Measurements from ENCODE around the gene PKP4. TPM values are rescaled to one million over a fixed set of nuclear protein-coding genes. Genes with fewer than 3 reads are reported as not detected.

Gene PKP4
- total RNA-seq, 1 experiment from 2014 or later, result 52.0 TPM

GRCh38 chr2:158507141-158507540, 50.4 kb downstream of the PKP4 start:
- Mint-ChIP-seq H3K27me3 (ENCODE audit: low read depth) (no peaks in the 10 kb centered on the region), H3K4me1 (peaks cover 26 to 38% of the 10 kb centered on the region in 2 experiments), H3K36me3 (ENCODE audit: insufficient read depth in 1 of 3, low read depth in 3 of 3) (no peaks in the 10 kb centered on the region; a peak in 1 of 7 replicates), H3K27ac (no peak overlapping the region), H3K9me3 (no peaks in the 10 kb centered on the region), H3K4me3 (no peak overlapping the region)
- no peaks in the 10 kb centered on the region for H3K23me2 ChIP-seq (ENCODE audit: insufficient read length, low read depth, low read length, poor library complexity, severe bottlenecking)
- H3K27me3 ChIP-seq (ENCODE audit: insufficient read depth, low read length), result no peaks in the 10 kb centered on the region
- H3K9me3 ChIP-seq (ENCODE audit: control insufficient read depth, low read depth, low read length), result no peaks in the 10 kb centered on the region
- no peak overlapping the region for H2AFZ ChIP-seq (ENCODE audit: low read length)
- no peak overlapping the region for H3K4me2 ChIP-seq (ENCODE audit: insufficient read depth, insufficient read length, low read length)
- peaks cover 9% of the 10 kb centered on the region; the same call in 1 of the 2 replicates for H3K79me2 ChIP-seq (ENCODE audit: insufficient read depth, low read length)
- no peak overlapping the region for H2BK15ac ChIP-seq (ENCODE audit: low read depth, low read length)
- no peak for DNase-seq
- H2AK5ac ChIP-seq (ENCODE audit: insufficient read length, low read length), result no peak overlapping the region
- no peak overlapping the region for H3K14ac ChIP-seq (ENCODE audit: insufficient read depth, low read length)
- H4K91ac ChIP-seq (ENCODE audit: insufficient read length, low read depth, low read length), result no peak overlapping the region
- no peaks in the 10 kb centered on the region for H4K20me1 ChIP-seq (ENCODE audit: control insufficient read depth, insufficient read depth, insufficient read length)
- H3T11ph ChIP-seq (ENCODE audit: low read length), result no peak overlapping the region
- H2BK12ac ChIP-seq (ENCODE audit: insufficient read length, low read depth, low read length), result no peak overlapping the region
- no peak overlapping the region for H4K5ac ChIP-seq (ENCODE audit: insufficient read length, low read depth, low read length)
- H3K4me1 ChIP-seq (ENCODE audit: insufficient read depth, low read length), result peaks cover 6% of the 10 kb centered on the region; the same call in 1 of the 2 replicates
- peaks cover 4% of the 10 kb centered on the region for H3K79me1 ChIP-seq (ENCODE audit: insufficient read depth, low read depth, low read length, poor library complexity, severe bottlenecking)
- no peak for TF ChIP-seq CTCF (conservative IDR thresholded peaks at IDR 0.05)
- no peak overlapping the region for H3K9ac ChIP-seq (ENCODE audit: extremely low read depth, insufficient read length, low read length)
- no peak overlapping the region for H3K4ac ChIP-seq (ENCODE audit: low read depth, low read length)
- H4K8ac ChIP-seq (replicated peaks; ENCODE audit: insufficient read length, low read depth, low read length), result no peak overlapping the region
- no peak overlapping the region for H2BK120ac ChIP-seq (ENCODE audit: low read depth, low read length, poor library complexity, severe bottlenecking)
- no peak overlapping the region for H2BK5ac ChIP-seq (ENCODE audit: insufficient read length, low read length)
- no peak overlapping the region for H3K18ac ChIP-seq (ENCODE audit: insufficient read length, low read depth, low read length)
- no peak overlapping the region for H3K56ac ChIP-seq (ENCODE audit: insufficient read length, low read depth, low read length)
- no CpG with 5 or more reads among the region's 4 CpGs for WGBS (ENCODE audit: extremely low coverage, insufficient read length, low lambda C conversion rate)
- no peak overlapping the region for H2BK20ac ChIP-seq (ENCODE audit: low read depth, low read length, poor library complexity, severe bottlenecking)
- H3K23ac ChIP-seq (ENCODE audit: insufficient read length, low read depth, low read length), result no peak overlapping the region
- no peak overlapping the region for H3K27ac ChIP-seq (ENCODE audit: insufficient read length, low read depth, low read length)
